Omental fat pad (tissue), 4 donors: ENCODE data around the gene ZMIZ1. TPM values are rescaled to one million over a fixed set of nuclear protein-coding genes. Genes with fewer than 3 reads are reported as not detected.

Experiments
- ATAC-seq: fragments of 150-250 bp; one replicate; pipeline ENCODE4 v1.9.1; 2016; ENCODE audit warnings: mild to moderate bottlenecking, moderate library complexity; ENCODE audit not compliant: low FRiP score
- DNase-seq: peaks from one replicate; pipeline ENCODE4 v3.0.0-alpha.2; 2019; ENCODE audit warnings: low spot score
- CTCF ChIP-seq, 3 donors: fragments of 450-650 bp; IDR thresholded peaks; one replicate each; pipeline ENCODE4 v1.5.1; 2016 to 2017; ENCODE audit warnings: antibody characterized with exemption in 3 of 3, mild to moderate bottlenecking in 3 of 3, moderate library complexity in 2 of 3
- total RNA-seq, 4 donors: library from RNA; depleted of rRNA; stranded (reverse); fragments of >200 nt; gene quantifications; one replicate each; pipeline ENCODE4 v1.1.0, GENCODE V29; 2016

ZMIZ1 gene
- total RNA-seq, 4 donors from 2014 or later, result 24.2 to 64.8 (median 43.1) TPM

DNA sequence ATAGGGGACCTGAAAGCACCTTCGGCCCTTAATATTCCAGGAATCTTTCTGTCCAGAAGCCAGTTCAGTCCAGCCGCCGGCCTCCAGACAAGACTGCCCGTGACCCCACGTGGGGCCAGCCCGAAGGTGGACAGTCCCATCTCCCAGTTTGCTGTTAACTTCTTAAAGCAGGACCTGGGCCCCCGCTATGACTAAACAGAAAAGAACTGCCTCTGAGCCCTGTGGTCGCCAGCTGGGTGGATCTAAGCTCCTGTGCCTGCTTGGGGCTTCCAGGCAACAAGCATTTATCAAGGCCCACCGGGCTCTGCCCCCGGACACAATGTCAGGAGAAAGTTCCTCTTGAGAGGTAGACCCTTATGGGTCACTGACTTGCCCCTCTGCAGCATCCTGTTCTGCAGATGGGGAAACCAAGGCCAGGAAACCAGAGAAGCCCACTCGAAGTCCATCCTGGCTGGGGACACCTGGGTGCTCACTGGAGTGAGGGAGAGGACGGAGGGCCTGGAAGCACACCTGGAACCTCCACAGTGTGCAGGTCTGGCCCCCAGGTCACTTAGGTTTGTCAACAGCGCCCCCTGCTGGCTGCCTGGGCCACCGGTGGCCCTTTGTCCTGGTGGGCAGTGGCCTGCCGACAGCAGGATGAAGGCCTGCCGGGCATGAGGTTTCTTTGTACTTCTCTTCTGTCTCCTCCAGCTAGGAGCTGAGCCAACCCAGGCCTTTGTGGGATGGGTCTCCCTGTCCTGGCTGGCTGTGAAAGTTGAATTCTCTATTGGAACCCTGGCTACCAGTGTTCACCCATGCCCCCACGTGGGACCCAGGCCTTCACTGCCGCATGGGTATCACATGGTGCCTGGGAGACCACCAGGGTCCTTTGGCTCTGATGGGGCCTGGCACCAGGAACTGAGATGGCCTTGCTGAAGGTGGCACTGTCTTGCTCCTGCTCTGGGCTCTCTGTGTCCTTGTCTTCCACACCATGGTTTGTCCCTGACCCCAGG is 128.0 kb downstream of the ZMIZ1 start:
- peak in 2 of 3 donors; percentile 43 to 83 for TF ChIP-seq CTCF (IDR thresholded peaks at IDR 0.05)
- peak; percentile 80 for DNase-seq
- no peak for ATAC-seq

DNA sequence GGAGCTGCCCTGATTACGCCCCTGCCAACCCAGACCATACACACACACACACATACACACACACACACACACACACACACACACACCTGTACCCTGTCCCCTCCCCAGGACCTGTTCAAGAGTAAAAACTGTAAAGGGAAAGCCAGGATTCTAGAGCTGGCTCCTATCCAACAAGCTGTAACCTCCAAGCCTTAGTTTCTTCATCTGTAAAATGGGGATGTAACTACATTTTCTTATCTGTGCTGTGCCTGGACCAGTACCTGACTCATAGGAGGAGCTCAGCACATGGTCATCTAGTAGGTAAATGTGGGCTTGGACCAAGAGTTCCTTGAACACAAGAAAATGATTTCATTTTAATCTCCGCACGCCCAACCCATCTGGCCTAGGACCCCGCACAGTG is 128.8 kb downstream of the ZMIZ1 start:
- no peak for TF ChIP-seq CTCF (IDR thresholded peaks at IDR 0.05)
- no peak for DNase-seq
- ATAC-seq, result no peak

GRCh38 chr10:79200346-79200745 is 131.6 kb downstream of the ZMIZ1 start:
- TF ChIP-seq CTCF (IDR thresholded peaks at IDR 0.05), result no peak
- ATAC-seq, result no peak
- DNase-seq, result no peak

- ATAC-seq, result no peak
- DNase-seq, result no peak
- no peak for TF ChIP-seq CTCF (IDR thresholded peaks at IDR 0.05)
These were observed 132.9 kb downstream of the ZMIZ1 start for GRCh38 chr10:79201706-79202105.

DNA sequence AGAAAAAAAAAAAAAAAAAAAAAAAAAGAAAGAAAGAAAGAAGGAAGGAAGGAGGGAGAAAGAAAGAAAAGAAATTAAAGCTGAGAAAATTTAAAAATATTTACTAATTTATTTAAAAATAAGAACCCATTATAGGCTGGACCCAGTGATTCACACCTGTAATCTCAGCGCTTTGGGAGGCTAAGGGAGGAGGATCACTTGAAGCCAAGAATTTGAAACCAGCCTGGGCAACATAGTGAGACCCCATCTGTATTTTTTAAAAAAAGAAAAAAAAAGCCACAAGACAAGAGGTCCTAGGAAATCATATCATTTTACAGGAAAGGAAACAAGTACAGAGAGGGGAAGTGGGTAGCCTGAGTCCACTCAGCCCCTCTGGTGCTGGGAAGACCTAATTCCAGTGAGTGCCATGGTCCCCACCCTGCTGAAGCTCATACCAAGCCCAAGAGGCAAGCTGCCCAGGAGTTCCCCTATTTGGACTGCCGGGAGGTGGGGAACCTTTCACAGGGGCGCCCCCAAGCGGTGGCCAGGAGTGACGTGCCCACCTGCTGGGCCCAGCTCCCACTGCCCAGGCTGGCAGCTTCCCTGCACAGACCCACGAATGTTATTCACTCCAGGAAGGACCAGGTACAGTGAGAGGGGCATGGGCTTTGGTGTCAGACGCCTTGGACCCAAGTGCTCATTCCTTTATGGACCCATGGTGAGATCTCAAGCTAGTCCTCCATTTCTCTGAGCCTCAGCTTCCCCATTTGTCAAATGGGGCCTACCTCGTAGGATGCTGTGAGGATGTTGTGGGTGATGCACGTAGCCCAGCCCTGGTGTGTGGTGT is 133.6 kb downstream of the ZMIZ1 start:
- no peak for TF ChIP-seq CTCF (IDR thresholded peaks at IDR 0.05)
- no peak for DNase-seq
- ATAC-seq, result peak; percentile 30

GRCh38 chr10:79203014-79203644 is 134.4 kb downstream of the ZMIZ1 start:
- TF ChIP-seq CTCF (IDR thresholded peaks at IDR 0.05), result no peak
- DNase-seq (no peak), ATAC-seq (peak; percentile 39)
